ENCODE measurements around the gene GLIPR1L2.
"Not testable (repeated sequence)": the region's sequence is repeated elsewhere in the genome, so short reads cannot be mapped to it uniquely, and the experiment has no call there.

Gene GLIPR1L2

GRCh38 chr12:75444429-75445136 lies 53.7 kb downstream of the GLIPR1L2 start:
- TF ChIP-seq CTCF (IDR thresholded peaks at IDR 0.05; ENCODE audit: low read depth, low read length), result no peak
- DNase-seq, result no peak
- Histone ChIP-seq H3K36me3 (no peaks in the 10 kb centered on the region), H3K27me3 (no peaks in the 10 kb centered on the region; the same call in 1 of the 2 replicates), H3K4me1 (no peaks in the 10 kb centered on the region), H3K4me3 (ENCODE audit: low read depth, low read length) (no peak overlapping the region), H3K9me3 (no peaks in the 10 kb centered on the region)

DNA sequence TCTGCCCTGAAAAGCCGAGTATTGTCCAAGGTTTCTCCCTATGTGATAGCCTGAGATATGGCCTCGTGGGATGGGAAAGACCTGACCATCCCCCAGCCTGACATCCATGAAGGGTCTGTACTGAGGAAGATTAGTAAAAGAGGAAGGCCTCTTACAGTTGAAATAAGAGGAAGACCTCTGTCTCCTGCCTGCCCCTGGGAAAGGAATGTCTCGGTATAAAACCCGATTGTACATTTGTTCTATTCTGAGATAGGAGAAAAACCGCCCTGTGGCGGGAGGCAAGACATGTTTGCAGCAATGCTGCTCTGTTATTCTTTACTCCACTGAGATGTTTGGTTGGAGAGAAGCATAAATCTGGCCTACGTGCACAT lies 54.2 kb downstream of the GLIPR1L2 start:
- not testable (repeated sequence) for DNase-seq; H3K4me1 ChIP-seq; H3K4me3 ChIP-seq (ENCODE audit: low read depth, low read length); H3K27me3 ChIP-seq; H3K9me3 ChIP-seq; H3K36me3 ChIP-seq

GRCh38 chr12:75446857-75447256 lies 56.0 kb downstream of the GLIPR1L2 start:
- H3K4me3 ChIP-seq (ENCODE audit: low read depth, low read length), result no peak overlapping the region
- DNase-seq, result no peak
- H3K9me3 ChIP-seq, result no peaks in the 10 kb centered on the region
- no peaks in the 10 kb centered on the region for H3K4me1 ChIP-seq
- no peak for TF ChIP-seq CTCF (IDR thresholded peaks at IDR 0.05; ENCODE audit: low read depth, low read length)
- no peaks in the 10 kb centered on the region for H3K36me3 ChIP-seq
- no peaks in the 10 kb centered on the region; the same call in 1 of the 2 replicates for H3K27me3 ChIP-seq

DNA sequence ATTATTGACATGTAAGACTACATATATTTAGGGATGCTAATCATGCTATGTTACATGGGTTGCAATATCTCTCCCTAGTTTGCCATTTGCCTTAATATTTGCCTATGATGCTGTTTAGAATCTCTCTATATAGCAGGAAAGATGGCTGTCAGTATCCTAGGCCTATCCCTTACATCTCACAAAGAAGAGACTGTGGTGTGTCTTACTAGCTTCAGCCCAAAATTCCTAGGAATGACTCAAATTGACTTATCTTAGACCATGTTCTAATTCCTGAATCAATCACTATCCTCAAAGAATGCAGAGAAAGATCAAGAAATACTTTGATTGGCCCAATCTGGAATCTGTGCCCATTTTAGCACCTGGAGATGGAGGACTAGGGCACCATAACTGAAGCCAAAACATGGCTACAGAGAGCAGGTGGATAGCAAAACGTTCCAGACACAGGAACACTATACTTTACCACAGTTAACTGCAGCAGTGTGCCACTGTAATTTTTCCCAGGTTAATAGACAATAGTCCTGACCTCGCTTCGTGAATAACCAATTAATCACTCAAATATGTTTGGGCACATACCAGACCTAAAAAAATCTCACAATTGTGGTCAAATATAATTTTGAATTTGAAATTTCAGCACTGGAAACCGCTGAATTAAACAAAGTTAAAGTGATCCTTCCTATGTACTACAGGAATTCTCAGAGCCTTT lies 57.0 kb downstream of the GLIPR1L2 start:
- no peak for DNase-seq
- H3K27me3 ChIP-seq, result no peaks in the 10 kb centered on the region; the same call in 1 of the 2 replicates
- H3K36me3 ChIP-seq, result no peaks in the 10 kb centered on the region
- no peak for TF ChIP-seq CTCF (IDR thresholded peaks at IDR 0.05; ENCODE audit: low read depth, low read length)
- no peak overlapping the region for H3K4me3 ChIP-seq (ENCODE audit: low read depth, low read length)
- H3K4me1 ChIP-seq, result no peaks in the 10 kb centered on the region
- H3K9me3 ChIP-seq, result no peaks in the 10 kb centered on the region

GRCh38 chr12:75452675-75453330 lies 61.9 kb downstream of the GLIPR1L2 start:
- Histone ChIP-seq H3K4me3 (ENCODE audit: low read depth, low read length) (no peak overlapping the region), H3K36me3 (no peaks in the 10 kb centered on the region), H3K27me3 (no peaks in the 10 kb centered on the region), H3K4me1 (no peaks in the 10 kb centered on the region), H3K9me3 (no peaks in the 10 kb centered on the region)
- DNase-seq, result no peak
- TF ChIP-seq CTCF (IDR thresholded peaks at IDR 0.05; ENCODE audit: low read depth, low read length), result no peak

DNA sequence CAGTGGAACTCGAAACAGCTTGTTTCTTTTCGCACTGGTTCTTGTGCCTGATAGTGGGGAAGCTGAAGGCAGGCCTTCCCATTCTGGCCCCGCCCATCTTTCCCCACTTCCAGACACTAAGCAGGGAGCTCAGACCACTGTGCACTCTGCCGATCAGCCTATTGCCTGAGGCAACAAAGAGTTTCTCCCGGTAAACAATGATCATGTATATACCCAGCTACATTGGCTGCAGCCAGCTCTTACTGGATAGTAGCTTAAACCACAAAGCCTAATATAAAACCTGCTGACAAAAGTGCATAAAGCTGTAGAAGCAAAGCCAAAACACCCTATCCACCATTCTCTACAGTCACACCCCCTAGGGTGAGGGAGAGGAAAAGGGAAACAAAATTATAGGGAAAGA lies 65.0 kb downstream of the GLIPR1L2 start:
- no peaks in the 10 kb centered on the region for H3K36me3 ChIP-seq
- TF ChIP-seq CTCF (IDR thresholded peaks at IDR 0.05; ENCODE audit: low read depth, low read length), result no peak
- H3K4me3 ChIP-seq (ENCODE audit: low read depth, low read length), result 0 out of 2 replicates have a peak overlapping the region, but pooled peaks have one; percentile 15
- DNase-seq, result peak; percentile 65
- no peaks in the 10 kb centered on the region for H3K27me3 ChIP-seq
- no peaks in the 10 kb centered on the region for H3K4me1 ChIP-seq
- H3K9me3 ChIP-seq, result no peaks in the 10 kb centered on the region; the same call in 1 of the 2 replicates

Data from BE2C (cell line).